Testis (tissue), 3 donors: ENCODE data around the gene FAM131B. TPM values are rescaled to one million over a fixed set of nuclear protein-coding genes. Genes with fewer than 3 reads are reported as not detected.
A peak's percentile ranks its signal among the peaks of the same experiment; 100 is the strongest.

Experiments used
- DNase-seq: peaks from one replicate; pipeline ENCODE4 v3.0.0-alpha.2; 2019
- H3K27ac ChIP-seq, 2 donors: fragments of 200-600 bp; sonication (generic); one replicate each; pipeline ENCODE4 v1.5.1; 2019
- H3K27me3 ChIP-seq: fragments of 200-600 bp; sonication (generic); one replicate; pipeline ENCODE4 v1.5.1; 2019
- H3K36me3 ChIP-seq: fragments of 200-600 bp; sonication (generic); one replicate; pipeline ENCODE4 v1.5.1; 2017; ENCODE audit warnings: low read depth; ENCODE audit errors: missing control alignments
- H3K4me1 ChIP-seq: fragments of 200-600 bp; sonication (generic); one replicate; pipeline ENCODE4 v1.5.1; 2019
- H3K4me3 ChIP-seq, 2 donors: fragments of 200-600 bp; sonication (generic); one replicate each; pipeline ENCODE4 v1.5.1; 2017 to 2019
- H3K9me3 ChIP-seq: fragments of 200-600 bp; sonication (generic); one replicate; pipeline ENCODE4 v1.5.1; 2017
- CTCF ChIP-seq, 3 experiments: fragments of 450-650 bp in 2 of 3; fragments of 200-600 bp in 1 of 3; sonication (generic) in 1 of 3; IDR thresholded peaks; one replicate each; pipeline ENCODE4 v1.5.1; 2016 to 2019; ENCODE audit warnings: antibody characterized with exemption in 3 of 3, mild to moderate bottlenecking in 2 of 3, moderate library complexity in 1 of 3
- POLR2A ChIP-seq: fragments of 450-650 bp; IDR thresholded peaks from one replicate; pipeline ENCODE4 v1.6.1; 2017; ENCODE audit warnings: antibody characterized with exemption, mild to moderate bottlenecking, moderate library complexity
- WGBS, 2 donors: methylation state at CpG; one replicate each; pipeline ENCODE4 v1.1.5; 2018; 5-methylcytosine and 5-hydroxymethylcytosine counted together
- intact Hi-C: fragments of 100-400 bp; cut with DNase I; formaldehyde crosslinking; loops from one replicate; pipeline ENCODE4 v1.15.1; 2023; ENCODE audit warnings: low total_unique reads
- polyA plus RNA-seq: library from polyadenylated mRNA; stranded (reverse); fragments of 350-450 nt; fragmentation: Illumina TruSeq; extraction: RNeasy Lipid Tissue Mini Kit (QIAGEN cat#74804); gene quantifications from one replicate; pipeline ENCODE4 v1.2.3, GENCODE V29; 2014; ENCODE audit warnings: low read depth, low replicate concordance; ENCODE audit not compliant: insufficient read depth
- total RNA-seq, 2 donors: library from RNA; depleted of rRNA; stranded (reverse); fragments of >200 nt; gene quantifications; one replicate each; pipeline ENCODE4 v1.2.3, GENCODE V29; 2016

Gene FAM131B
- total and polyA plus RNA-seq, 3 donors from 2014 or later, result 1.2 TPM

- no peak overlapping the region for H3K27ac ChIP-seq
- H3K36me3 ChIP-seq, result no peaks in the 10 kb centered on the region
- 75 to 77% methylated on average over 23 of the region's 23 CpGs for WGBS, 2 donors
- intact Hi-C loops, result no loop called here
- no peaks in the 10 kb centered on the region for H3K27me3 ChIP-seq
- DNase-seq, result no peak
- TF ChIP-seq POLR2A, result no peak
- no peak for TF ChIP-seq CTCF (IDR thresholded peaks at IDR 0.05)
- no peaks in the 10 kb centered on the region for H3K9me3 ChIP-seq
- no peaks in the 10 kb centered on the region for H3K4me1 ChIP-seq
- no peak overlapping the region for H3K4me3 ChIP-seq
Measured at GRCh38 chr7:143322760-143323633, 39.5 kb downstream of the FAM131B start.

GRCh38 chr7:143321734-143322133, 40.8 kb downstream of the FAM131B start:
- DNase-seq, result peak; percentile 37
- Histone ChIP-seq H3K36me3 (no peaks in the 10 kb centered on the region), H3K4me1 (no peaks in the 10 kb centered on the region), H3K27ac (no peak overlapping the region), H3K27me3 (no peaks in the 10 kb centered on the region), H3K4me3 (no peak overlapping the region), H3K9me3 (no peaks in the 10 kb centered on the region)
- no peak for TF ChIP-seq CTCF (IDR thresholded peaks at IDR 0.05)
- no peak for TF ChIP-seq POLR2A
- 83 to 97% methylated on average over 4 of the region's 4 CpGs for WGBS, 2 donors
- intact Hi-C loops, result no loop called here

- no peaks in the 10 kb centered on the region for H3K4me1 ChIP-seq
- no peak overlapping the region for H3K27ac ChIP-seq
- no peak for DNase-seq
- no peaks in the 10 kb centered on the region for H3K36me3 ChIP-seq
- no peaks in the 10 kb centered on the region for H3K27me3 ChIP-seq
- H3K9me3 ChIP-seq, result no peaks in the 10 kb centered on the region
- WGBS, 2 donors, result 97 to 98% methylated on average over 10 of the region's 10 CpGs
- intact Hi-C loops, result no loop called here
- H3K4me3 ChIP-seq, result no peak overlapping the region
- TF ChIP-seq POLR2A (no peak), CTCF (IDR thresholded peaks at IDR 0.05) (no peak)
Measured at GRCh38 chr7:143321242-143321641, 41.3 kb downstream of the FAM131B start.

- no peaks in the 10 kb centered on the region for H3K9me3 ChIP-seq
- no peak overlapping the region for H3K27ac ChIP-seq
- no peaks in the 10 kb centered on the region for H3K36me3 ChIP-seq
- 69 to 82% methylated on average over 6 to 9 of the region's 9 CpGs for WGBS, 2 donors
- TF ChIP-seq CTCF (IDR thresholded peaks at IDR 0.05) (no peak), POLR2A (no peak)
- no peaks in the 10 kb centered on the region for H3K4me1 ChIP-seq
- no peaks in the 10 kb centered on the region for H3K27me3 ChIP-seq
- intact Hi-C loops, result no loop called here
- no peak for DNase-seq
- H3K4me3 ChIP-seq, result no peak overlapping the region
Measured at GRCh38 chr7:143320620-143321019, 41.9 kb downstream of the FAM131B start.

GRCh38 chr7:143318661-143319060, 43.9 kb downstream of the FAM131B start:
- H3K4me1 ChIP-seq, result no peaks in the 10 kb centered on the region
- DNase-seq, result no peak
- no peaks in the 10 kb centered on the region for H3K27me3 ChIP-seq
- no peak overlapping the region for H3K4me3 ChIP-seq
- intact Hi-C loops, result no loop called here
- no peaks in the 10 kb centered on the region for H3K36me3 ChIP-seq
- no peaks in the 10 kb centered on the region for H3K9me3 ChIP-seq
- no peak for TF ChIP-seq CTCF (IDR thresholded peaks at IDR 0.05)
- no peak overlapping the region for H3K27ac ChIP-seq
- WGBS, 2 donors, result 55 to 56% methylated on average over 3 to 5 of the region's 5 CpGs
